GM21423 (cell line): ENCODE data around the gene EDIL3.
"Not testable (repeated sequence)": the region's sequence is repeated elsewhere in the genome, so short reads cannot be mapped to it uniquely, and the experiment has no call there.

Source experiments
- ATAC-seq: cut with Tn5 transposase; IDR thresholded peaks from one replicate; pipeline ENCODE4 v1.9.1; 2021; ENCODE audit warnings: mild to moderate bottlenecking, moderate library complexity; ENCODE audit not compliant: unreplicated experiment

The EDIL3 gene

GRCh38 chr5:84080908-84081307 is 303.8 kb downstream of the EDIL3 start:
- ATAC-seq: no peak

DNA sequence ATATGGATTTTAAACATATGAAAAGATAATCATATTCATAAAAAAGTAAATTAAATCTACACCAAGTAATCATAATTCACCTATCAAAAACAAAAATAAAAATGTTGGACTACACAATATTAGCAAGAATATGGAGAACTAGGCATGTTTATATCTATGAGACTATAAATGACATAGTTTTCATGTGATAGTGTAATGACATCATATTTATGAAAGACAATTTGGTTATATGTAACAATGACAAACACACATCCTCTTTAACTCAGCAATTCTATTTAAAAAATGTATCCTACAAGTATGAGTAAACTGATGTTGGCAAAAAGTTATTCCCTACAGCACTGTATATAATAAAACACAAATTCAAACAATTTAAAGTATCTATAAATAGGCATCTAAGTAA is 312.3 kb downstream of the EDIL3 start:
- no peak for ATAC-seq

DNA sequence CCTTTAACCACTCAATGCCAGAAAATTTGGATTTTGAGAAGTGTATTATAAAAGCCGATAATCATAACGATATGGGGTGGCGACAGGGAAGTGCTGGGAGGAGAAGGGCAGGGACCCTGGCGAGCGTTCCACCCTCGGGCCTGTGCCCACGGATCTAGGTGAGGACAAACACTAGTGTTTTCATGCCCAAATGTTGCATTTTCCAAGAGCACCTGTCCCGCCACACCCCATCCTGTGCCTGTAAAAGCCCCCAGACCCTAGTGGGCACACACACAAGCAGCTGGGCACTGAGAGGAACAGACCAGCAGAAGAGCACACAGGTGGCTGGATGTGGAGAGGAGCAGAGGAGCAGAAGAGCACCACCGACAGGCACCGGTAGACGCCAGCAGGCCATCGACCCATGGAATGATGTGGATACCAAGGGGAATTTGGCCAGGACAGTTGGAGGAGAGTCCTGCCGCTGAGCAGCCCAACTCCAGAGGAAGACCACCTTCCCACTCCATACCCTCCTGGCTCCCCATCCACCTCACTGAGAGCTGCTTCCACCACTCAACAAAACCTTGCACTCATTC is 315.0 kb downstream of the EDIL3 start:
- ATAC-seq: no peak

- ATAC-seq: no peak
These were observed 321.6 kb downstream of the EDIL3 start for GRCh38 chr5:84063041-84063440.

DNA sequence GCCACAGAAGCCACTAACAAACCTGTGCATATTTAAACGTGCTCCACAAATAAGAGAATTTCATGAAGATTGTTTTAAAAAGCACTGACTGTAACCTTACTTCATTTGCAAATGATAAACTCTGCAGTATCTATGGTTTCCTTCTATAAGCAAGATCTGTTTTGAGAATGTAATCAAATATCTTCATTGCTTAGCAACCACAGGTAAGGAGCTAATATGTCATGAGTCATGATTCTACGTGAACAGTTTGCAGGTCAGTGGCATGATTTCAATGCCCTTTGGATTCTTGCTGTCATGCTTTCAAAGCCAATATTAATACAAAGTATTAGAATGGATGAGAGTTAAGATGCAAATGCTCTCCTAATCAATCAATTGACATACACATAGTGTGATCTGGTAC is 325.0 kb downstream of the EDIL3 start:
- no peak for ATAC-seq

DNA sequence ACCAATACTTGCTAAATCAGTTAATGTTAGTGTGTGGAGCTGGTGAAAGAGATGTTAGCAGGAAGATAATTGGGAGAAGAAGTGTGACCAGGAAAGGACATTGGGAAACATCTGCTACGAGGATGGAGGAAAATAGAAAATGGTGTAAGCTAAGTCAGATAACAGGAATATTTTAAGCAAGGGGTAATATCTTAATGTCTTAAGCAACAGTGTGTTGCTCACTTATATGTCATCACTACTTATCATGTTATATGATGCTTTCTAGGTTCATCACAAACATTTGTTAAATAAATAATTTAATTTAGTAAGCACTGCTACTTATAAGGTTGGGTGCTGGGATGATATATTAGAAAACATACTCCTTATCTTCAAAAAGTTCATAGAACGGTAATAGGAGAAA is 326.1 kb downstream of the EDIL3 start:
- ATAC-seq: no peak

DNA sequence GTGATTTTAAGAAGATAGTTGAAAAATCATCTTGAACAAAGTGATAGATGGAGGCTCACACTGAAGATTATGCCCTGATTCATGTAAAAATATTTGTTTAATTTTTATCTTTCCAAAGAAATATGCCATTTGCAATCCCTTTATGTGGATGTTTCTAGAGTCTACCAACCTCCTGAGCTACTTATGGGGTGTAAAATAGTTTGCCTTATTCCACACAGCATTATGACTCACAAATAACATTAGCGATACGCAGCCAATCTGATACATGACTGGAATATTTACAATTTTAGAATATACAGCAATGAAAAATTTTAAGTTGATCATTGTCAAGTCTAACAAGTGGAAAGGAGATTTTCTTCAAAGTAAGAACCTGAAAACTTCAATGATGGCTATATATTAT is 327.5 kb downstream of the EDIL3 start:
- no peak for ATAC-seq

DNA sequence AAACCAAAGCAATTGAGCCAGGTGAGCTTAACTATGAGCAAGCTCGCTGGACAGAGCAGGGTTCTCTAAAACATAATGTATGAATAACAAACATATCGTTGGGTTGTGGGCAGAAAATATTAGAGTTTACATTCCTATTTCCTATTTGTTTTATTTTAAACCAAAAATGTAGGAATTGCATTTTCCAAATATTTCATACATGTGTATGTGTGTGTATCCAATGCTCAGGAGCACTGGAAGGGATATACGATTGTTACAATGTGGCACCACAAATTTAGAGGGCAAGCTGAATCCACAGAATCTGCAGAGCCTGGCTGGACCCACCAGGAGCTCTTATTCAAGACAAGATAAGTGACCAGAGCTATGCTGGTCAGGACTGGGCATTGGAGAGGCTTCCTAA is 338.7 kb downstream of the EDIL3 start:
- no peak for ATAC-seq

DNA sequence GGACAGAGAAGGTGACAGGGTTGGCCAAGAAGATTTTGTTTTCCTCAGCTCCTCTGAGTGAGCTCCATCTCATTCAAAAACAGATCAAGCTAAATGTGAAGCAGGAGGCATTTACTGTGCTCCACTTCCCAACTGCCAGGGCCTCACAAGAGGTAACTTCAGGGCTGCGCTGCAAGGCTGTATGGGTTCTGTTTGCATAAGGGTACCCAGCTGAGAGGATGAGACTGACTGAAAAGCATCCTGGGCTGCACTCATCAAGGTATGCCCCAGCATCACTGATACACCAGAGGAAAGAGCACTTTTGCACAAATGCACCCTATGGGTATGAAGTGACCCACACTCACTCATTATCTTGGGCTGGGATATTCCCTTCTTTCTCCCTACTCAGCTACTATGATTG is 347.8 kb downstream of the EDIL3 start:
- no peak for ATAC-seq

GRCh38 chr5:84032324-84032723 is 352.4 kb downstream of the EDIL3 start:
- ATAC-seq: no peak

DNA sequence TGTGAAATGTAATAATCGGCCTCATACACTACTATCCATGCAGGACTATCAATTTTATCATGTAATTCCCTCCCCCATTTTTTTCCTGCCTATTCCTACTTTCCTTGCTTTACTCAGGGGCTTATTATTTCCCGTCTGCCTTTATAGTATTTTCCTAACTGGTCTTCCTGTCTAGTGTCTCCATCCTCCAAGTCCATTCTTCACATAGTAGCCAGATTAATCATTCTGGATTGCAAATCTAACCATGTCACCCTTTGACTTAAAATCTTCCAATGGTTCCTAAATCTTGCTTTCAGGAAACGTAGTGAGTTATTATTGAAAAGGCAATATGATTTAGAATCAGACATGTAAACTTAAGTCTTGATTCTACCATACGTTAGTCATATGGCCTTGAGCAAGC is 356.6 kb downstream of the EDIL3 start:
- ATAC-seq: no peak

DNA sequence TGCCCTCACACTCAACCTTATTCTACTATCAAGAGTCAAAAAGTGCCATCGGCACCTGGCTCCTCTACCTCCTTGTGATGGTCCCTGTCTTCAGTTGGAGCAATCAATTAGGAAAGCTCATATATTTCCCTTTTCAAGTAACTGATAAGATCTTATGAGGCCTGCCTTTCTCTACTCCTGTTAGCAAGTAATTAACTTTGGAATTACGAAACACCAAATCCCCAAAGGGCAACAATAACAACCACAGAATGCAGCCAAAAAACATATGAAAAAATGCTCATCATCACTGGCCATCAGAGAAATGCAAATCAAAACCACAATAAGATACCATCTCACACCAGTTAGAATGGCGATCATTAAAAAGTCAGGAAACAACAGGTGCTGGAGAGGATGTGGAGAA is 366.2 kb downstream of the EDIL3 start:
- not testable (repeated sequence) for ATAC-seq

GRCh38 chr5:84017523-84018172 is 367.0 kb downstream of the EDIL3 start:
- no peak for ATAC-seq

DNA sequence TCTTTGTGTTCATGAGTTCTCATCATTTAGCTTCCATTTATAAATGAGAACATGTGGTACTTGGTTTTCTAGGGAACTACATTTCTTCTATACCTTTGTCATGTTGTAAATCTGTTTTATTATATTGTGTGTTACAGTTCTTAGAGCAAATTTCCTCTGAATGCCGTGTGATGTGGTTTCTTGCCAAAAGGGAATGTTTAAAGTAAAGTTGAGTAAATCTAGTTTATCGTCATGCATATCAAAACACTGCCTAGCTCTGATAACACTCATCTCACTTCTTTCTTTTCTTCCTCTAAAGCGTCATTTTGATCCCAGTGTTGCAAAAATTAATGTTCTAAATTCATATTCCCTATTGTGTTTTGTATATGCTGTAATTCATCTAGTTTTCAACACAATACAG is 368.6 kb downstream of the EDIL3 start:
- ATAC-seq: no peak

GRCh38 chr5:84014966-84015365 is 369.7 kb downstream of the EDIL3 start:
- no peak for ATAC-seq

DNA sequence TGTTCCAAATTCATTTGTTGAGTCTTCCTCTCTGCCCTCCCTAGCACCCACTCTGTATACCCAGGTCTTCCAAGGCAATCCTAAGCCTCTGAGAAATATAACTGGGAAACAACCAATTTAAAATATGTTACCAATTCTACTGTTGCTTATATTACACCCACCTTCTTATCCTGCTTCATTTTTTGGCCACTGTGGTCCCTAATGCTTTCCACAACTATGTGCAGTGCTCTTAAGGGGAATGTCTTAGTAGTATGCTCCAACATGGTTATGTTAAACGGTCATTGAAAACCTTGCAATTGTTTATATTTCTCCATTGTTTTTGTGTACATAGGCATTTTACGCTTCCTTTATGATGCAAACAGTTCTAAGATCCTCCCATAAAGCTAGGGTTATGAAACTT is 390.9 kb downstream of the EDIL3 start:
- no peak for ATAC-seq

DNA sequence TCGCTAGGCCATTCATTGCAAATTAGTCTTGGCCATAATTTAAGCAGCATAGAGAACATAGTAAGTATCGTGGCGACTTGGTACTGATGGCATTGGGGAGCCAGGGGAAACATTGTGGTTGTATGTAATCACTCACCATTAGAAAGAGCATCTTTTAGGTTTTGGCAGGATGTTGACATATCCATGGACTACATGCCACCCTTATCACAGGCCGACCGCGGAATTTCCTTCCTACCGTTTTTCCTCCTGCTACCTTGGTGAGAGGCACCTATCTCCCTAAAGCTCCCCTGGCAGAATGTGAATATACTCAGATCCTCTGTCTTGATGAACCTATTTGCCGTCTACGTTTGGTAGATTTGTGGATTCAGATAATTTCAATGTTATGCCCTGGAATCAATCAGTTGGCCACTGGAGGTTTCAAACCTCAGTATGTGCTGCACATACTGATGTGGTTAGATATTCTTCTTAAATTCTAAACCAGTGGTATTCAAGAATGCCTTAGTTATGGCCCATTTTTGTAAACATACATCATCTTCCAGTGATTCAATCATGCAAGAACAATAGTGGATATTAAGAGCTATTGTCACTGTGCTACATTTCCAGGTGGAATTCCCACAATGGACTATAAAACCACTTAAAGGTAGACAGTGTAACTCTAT is 393.0 kb downstream of the EDIL3 start:
- ATAC-seq: no peak

GRCh38 chr5:83988293-83988685 is 396.4 kb downstream of the EDIL3 start:
- ATAC-seq: no peak

DNA sequence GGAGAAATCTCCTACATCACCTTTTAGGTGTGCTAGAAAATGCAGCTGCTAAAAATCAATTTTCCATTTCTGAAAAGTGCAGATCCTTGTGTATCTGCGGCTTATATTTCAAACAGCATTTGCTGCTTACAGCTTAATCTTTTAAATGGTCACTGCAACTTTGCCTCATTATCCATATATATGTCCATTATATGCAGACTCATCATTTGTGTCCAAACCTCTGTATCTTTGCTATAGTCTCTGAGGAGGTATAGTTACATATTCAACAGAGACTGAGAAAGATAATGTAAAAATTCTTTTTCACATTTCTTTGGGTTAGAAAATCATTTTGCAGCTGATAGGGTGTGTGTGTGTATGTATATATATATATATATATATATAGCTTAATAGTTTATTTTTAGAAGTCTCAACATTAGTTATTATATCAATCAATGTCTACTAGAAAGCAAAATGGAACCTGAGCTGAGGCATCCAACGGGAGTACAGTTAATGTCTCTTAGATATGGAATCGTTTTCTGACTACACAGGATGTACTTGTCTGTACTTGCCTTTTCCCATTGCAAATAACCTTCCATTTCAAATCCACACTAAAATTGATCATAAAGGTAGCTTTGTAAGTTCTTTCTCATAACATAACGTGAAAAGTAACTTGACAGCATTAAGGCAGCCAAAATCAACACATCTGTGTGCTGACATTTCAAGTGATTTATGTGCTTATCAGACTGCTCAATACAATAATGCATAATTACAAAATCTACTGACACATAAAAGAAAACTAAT is 397.0 kb downstream of the EDIL3 start:
- no peak for ATAC-seq

GRCh38 chr5:83983852-83984251 is 400.8 kb downstream of the EDIL3 start:
- ATAC-seq: no peak

DNA sequence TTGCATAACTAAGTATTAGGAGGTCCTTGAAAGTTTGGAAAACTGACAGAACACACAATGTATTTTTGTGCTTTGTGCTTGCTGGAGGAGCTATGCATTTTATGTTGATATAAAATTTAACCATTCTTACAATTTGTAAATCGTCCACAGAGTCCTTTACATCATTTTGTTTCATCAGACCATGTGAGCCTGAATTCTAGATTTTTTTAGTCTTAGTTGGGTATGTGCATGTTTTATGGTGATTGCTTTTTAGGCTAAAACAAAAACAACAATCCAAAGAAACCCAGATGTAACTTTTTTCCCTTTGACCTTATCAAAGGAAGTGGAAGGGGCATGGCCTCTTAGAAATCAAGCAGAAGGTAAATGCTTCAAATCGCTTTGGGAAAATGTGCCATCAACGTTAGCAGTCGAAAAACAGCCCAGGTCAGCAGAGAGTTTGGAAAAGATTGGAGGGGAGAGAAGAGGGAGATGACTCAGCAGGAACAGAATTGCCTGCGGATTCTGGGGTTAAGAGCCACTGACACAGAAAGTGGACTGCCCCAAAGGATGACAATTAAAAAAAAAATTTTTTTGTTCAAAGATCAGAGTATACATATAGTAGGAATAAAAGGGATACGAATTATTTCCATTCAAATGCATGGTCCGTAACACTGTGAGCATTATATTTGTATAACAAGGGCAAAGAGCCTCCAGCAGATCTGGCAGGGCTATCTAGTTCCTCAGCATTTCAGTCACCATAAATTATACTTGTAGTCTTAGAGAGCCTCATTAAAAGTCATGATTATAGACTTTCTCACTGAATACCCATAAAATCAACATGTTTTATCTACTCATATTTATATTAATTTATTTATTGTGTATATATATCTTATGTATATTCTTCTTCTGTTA is 410.5 kb downstream of the EDIL3 start:
- no peak for ATAC-seq
